NCI-H187 treated with DMSO at 0.1 percent for 48 hours (cell line): Measurements from ENCODE around the gene LY9.

Experiments used
- DNase-seq: peaks from one replicate; lab custom pipeline; 2025; lab: John Stamatoyannopoulos, UW

The LY9 gene

DNA sequence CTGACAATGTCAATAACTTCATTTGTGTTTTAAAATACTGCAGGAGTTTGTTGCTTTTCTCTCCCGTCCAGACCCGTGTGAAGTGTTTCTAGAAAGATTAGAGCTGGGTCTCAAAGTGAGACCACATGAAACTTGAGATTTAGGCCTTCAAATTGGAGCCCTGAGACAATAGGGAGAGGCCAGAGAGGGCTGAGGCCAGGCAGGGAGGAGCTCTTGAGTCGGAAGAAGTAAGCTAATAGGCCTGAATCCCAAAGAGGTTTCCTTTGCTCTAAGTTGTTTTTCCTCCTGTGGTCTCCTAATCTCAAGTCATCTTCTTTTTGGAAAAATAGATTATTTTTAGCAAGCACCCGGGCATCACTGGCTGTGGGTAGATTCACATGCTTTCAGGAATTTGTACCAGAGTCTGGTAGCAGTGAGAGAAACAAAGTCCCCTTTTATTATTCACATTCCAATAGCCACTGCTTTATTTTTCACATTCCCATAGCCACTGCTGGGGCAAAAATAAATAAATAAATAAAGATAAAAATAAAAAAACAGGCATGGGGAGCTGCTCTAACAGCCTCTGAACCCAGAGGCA lies 41.1 kb downstream of the LY9 start:
- no peak for DNase-seq

DNA sequence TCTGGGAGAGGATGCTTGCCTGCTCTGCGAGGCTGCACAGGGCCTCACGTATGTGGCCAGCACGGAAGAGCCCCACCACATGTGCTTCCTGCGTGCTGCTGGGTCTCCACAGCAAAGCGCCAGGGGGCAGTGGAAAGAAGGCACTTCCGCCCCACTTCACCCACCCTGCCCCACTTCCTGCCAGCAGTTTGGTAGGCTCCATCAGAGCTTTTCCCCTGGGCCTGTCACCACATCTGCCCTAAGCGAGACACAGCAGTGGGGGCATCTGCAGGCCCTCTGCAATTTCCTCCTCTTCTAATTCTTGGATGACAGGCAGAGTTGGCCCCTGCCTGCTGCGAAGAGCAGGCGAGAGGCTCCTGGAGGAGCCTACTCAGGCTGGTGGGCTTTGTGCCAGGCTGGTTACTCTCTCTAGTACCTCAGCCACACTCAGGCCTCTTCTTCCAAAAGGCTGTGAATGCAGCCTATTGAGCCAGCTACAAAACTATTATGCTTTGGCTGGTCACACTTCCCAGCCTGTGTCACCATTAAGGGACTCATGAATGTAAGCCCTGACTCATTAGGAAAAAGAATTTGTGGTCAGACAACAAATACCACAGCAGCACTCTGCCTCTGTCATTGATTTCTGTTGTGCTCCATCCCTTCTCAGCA lies 41.7 kb downstream of the LY9 start:
- peak; percentile 68 for DNase-seq

DNA sequence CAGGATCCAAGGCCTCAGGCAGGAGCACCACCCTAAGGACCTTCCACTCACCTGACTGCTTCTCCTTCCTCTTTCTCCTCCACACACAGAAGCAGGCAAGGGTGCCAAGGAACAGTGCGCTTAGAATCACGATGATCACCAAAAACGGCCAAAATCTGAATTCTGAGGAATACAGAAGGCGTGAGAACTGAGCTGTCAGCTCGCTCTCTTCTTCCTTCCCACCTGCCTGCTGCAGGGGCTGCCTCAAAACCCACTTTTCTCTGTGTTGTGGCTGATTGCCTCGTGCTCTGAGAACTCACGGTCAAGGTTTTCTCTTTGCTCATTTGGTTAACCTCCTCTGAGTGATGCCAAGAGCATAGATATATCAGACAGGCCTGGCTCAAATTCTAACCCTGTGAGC lies 42.9 kb downstream of the LY9 start:
- DNase-seq: no peak

- no peak for DNase-seq
Measured at GRCh38 chr1:160839746-160840145, 43.8 kb downstream of the LY9 start.

GRCh38 chr1:160841079-160841478 lies 45.1 kb downstream of the LY9 start:
- DNase-seq: no peak

GRCh38 chr1:160844447-160845232 lies 48.7 kb downstream of the LY9 start:
- DNase-seq: no peak

DNA sequence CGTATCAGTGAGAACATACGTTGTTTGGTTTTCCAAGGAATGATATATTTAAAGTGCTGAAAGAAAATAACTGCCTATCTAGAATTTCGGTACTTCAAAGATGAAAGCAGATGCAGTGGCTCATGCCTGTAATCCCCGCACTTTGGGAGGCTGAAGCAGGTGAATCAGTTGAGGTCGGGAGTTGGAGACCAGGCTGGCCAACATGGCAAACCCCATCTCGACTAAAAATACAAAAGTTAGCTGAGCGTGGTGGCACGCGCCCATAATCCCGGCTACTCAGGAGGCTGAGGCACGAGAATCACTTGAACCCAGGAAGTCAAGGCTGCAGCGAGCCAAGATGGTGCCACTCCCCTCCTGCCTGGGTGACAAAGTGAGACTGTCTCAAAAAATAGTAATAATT lies 50.3 kb downstream of the LY9 start:
- DNase-seq: no peak

GRCh38 chr1:160850541-160850940 lies 54.6 kb downstream of the LY9 start:
- DNase-seq: no peak

DNA sequence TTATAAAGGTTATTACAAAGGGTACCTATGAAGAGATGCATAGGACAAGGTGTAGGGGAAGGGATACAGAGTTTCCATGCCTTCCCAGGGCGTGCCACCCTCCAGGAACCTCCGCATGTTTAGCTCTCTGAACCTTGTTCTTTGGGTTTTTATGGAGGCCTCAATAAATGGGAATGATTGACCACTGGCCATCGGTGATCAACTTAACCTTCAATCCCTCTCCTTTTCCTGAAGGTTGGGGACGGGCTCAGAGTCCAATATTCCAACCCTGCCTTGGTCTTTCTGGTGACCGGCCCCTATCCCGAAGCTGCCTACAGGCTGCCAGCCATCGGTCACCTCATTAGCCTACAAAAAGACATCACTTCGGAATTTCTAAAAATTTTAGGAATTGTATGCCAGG lies 55.0 kb downstream of the LY9 start:
- no peak for DNase-seq

DNA sequence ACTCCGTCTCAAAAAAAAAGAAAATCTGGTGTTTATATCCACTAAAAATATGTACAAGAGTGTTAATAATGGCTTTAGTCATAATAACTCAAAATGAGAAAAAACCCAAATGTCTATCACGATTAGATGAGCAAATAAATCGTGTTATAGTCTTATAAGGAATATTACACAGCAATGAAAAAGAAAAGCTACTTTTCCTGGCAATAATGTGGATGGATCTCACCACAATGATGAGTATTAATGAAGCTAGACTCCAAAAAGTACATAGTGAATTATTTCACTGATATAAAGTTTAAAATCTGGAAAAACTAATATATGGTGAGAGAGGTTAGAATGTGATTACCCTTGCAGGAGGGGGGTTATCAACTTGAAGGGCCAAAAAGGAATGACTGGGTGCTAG lies 57.0 kb downstream of the LY9 start:
- DNase-seq: no peak

- DNase-seq: no peak
Measured at GRCh38 chr1:160853754-160854153, 57.8 kb downstream of the LY9 start.

GRCh38 chr1:160855181-160855981 lies 59.4 kb downstream of the LY9 start:
- no peak for DNase-seq

DNA sequence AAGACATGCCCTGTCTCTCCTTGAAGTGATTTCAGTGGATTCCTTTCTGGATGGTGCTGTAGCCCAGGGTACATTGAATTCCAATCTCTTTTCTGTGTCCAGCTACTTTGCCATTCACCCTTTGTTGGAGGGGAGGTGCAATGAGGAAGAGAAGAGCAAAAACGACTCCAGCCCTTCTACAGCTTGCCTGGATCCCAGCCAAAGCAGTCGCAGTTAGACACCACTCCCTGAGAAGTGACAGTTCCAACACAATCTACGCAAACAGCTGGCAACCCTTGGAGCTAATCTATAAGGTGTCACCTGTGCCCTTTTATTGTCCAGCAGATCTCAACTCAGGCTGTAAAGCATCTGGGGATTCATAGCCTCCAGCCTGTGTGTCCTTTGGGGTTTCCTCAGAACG lies 62.1 kb downstream of the LY9 start:
- no peak for DNase-seq

DNA sequence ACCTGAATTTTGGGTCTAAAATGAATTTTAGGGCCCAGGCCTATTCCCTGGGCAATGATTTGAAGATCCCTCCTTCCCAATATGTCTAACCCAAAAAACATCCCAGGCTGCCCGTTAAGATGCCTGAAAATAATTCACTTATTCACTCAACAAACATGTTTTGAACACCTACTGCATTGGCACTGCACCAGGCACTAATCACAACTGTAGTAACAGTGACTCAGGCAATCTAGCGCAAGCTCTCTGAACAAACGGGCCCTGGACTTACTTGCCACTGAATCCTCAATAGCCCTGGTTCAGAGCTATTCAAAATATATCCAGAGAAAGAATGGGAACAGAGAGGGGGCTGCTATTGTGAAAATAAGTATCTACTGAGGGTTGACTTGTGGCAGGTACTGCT lies 62.5 kb downstream of the LY9 start:
- DNase-seq: no peak

DNA sequence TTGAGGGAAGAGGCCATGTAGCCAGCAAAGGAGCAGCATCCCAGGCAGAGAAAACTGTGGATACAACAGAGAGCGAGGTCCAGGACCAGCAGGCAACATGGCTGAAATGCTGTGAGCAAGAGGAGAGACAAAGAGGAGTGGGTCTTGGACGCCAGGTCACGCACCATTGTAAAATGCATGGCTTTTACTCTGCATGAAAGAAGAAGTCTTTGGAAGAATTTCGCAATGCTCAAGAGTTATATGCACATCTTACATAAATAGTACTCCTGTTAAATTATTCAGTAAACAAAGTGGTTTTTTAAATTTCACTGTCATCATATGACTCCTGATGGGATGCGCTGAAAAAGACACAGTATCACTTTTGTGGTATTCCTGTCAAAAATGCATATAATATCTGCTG lies 63.2 kb downstream of the LY9 start:
- DNase-seq: no peak

DNA sequence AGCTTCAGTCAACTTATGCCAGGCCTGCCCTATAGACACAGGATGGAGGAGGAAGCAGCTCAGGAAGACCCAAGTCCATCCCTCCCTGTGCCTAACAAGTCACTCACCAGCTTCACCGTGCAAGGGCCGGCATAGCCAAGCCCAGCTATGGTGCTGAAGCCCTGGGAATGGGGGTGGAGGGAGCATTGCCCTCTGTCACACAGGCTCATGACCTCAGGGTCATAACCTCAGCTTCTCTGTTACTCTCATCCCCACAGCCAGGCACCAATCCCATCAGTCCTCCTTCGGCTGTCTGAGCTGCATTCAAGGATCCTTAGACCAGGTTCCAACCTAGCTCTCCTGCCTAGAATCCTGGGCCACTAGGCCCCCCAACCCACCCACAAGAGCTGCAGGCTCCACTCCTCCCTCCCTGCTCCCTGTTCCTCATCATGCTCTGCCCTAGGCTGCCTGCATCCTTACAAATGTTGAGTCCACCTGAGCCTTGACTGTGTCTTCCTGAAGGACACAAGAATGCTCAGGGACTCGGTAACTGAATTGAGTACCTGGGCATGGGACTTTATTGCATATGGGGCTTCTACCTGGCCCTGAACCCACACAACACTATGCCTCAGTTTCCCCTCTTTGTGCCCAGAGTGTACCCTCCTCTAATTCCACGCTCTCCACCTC lies 65.0 kb downstream of the LY9 start:
- DNase-seq: no peak

DNA sequence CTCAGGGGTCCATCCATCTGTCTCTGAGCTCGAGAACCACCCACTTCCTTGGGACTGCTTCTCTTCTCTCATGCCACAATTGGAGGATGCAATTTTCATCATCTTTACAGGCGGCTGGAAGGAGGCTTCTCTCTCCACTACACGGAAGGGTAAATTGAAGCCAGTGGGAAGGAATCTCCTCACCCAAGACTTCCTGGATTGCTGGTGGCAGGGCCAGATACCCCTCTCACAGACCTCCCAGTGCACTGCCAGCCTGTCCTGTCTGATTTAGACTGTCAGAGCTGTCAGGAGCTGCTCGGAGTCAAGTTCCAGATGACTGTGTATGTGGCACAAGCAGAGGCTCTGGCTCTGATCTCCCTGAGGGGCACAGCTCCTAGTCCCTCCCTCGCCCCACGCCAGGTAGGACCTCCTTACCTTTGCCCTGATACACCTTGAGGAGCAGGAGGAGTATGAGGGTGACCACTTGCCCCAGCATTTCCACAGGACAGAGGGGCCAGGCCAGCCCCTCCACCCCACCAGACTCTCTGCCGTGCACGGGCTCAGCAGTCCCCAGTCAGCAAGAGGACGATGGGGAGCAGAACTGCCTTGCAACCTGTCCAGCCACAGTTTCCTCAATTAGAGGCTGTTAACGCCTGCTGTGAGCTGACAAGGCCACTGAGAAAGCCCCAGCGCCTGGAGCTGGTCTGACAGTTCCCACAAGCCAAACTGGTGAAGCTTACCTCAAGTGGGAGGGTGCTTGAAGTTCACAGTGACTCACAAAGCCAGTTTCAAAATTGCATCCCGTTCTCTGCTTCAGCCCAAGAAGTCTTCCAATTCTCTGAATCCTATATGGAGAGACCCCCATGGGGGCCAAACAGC lies 66.5 kb downstream of the LY9 start, which contains the start of gene CD244:
Gene CD244 (minus strand): TSS at position 685 of the 858 bp plus-strand sequence. CDS start 210 bp downstream, at position 475.
- no peak for DNase-seq

- DNase-seq: no peak
Measured at GRCh38 chr1:160863061-160863773, 67.2 kb downstream of the LY9 start.

GRCh38 chr1:160863774-160864131 lies 67.8 kb downstream of the LY9 start:
- no peak for DNase-seq

GRCh38 chr1:160864173-160864572 lies 68.2 kb downstream of the LY9 start:
- no peak for DNase-seq
